Mesendoderm (in vitro differentiated cells): ENCODE results near the gene KCNMB2.
"Not testable (repeated sequence)": the region's sequence is repeated elsewhere in the genome, so short reads cannot be mapped to it uniquely, and the experiment has no call there.

ENCODE experiments used
- DNase-seq: peaks from one replicate; pipeline ENCODE4 v3.0.0; 2013
- H2AK5ac ChIP-seq: 2 replicates; pipeline ENCODE4 v1.6.1; 2013; ENCODE audit warnings: low read length, inconsistent platforms
- H2BK120ac ChIP-seq: 2 replicates; pipeline ENCODE4 v1.6.1; 2013; ENCODE audit warnings: low read depth, mild to moderate bottlenecking, low read length, moderate library complexity, mixed read lengths
- H2BK15ac ChIP-seq: replicated peaks from 2 replicates; pipeline ENCODE4 v1.6.1; 2013; ENCODE audit warnings: low read depth, mild to moderate bottlenecking, moderate library complexity
- H2BK5ac ChIP-seq: 2 replicates; pipeline ENCODE4 v1.6.1; 2013; ENCODE audit warnings: low read length, inconsistent platforms
- H3K18ac ChIP-seq: 2 replicates; pipeline ENCODE4 v1.6.1; 2013; ENCODE audit warnings: mild to moderate bottlenecking, low read length, mixed read lengths
- H3K23ac ChIP-seq: one replicate; pipeline ENCODE4 v1.6.1; 2013; ENCODE audit warnings: low read length
- H3K27ac ChIP-seq: 2 replicates; pipeline ENCODE4 v1.5.1; 2013; ENCODE audit warnings: low read depth, mild to moderate bottlenecking, inconsistent platforms, low read length, moderate library complexity
- H3K27me3 ChIP-seq: 2 replicates; pipeline ENCODE4 v1.6.1; 2013; ENCODE audit warnings: low read length, control low read depth, mild to moderate bottlenecking, inconsistent platforms; ENCODE audit not compliant: insufficient read depth, poor library complexity
- H3K36me3 ChIP-seq: 2 replicates; pipeline ENCODE4 v1.6.1; 2013; ENCODE audit warnings: low read length, inconsistent platforms; ENCODE audit not compliant: control insufficient read depth, insufficient read depth
- H3K4ac ChIP-seq: one replicate; pipeline ENCODE4 v1.6.1; 2013; ENCODE audit warnings: low read depth, mild to moderate bottlenecking, low read length, moderate library complexity
- H3K4me1 ChIP-seq: 2 replicates; pipeline ENCODE4 v1.6.1; 2013; ENCODE audit warnings: low read depth, low read length, inconsistent platforms; ENCODE audit not compliant: control insufficient read depth
- H3K4me2 ChIP-seq: 2 replicates; pipeline ENCODE4 v1.6.1; 2013; ENCODE audit warnings: low read length
- H3K4me3 ChIP-seq: 2 replicates; pipeline ENCODE4 v1.5.1; 2013; ENCODE audit warnings: mild to moderate bottlenecking, low read length
- H3K56ac ChIP-seq: one replicate; pipeline ENCODE4 v1.6.1; 2013; ENCODE audit warnings: low read length
- H3K79me1 ChIP-seq: 2 replicates; pipeline ENCODE4 v1.6.1; 2013; ENCODE audit warnings: low read length, inconsistent platforms
- H3K79me2 ChIP-seq: 2 replicates; pipeline ENCODE4 v1.6.1; 2013; ENCODE audit warnings: mild to moderate bottlenecking, low read length; ENCODE audit not compliant: control insufficient read depth, insufficient read depth
- H3K9ac ChIP-seq: 2 replicates; pipeline ENCODE4 v1.6.1; 2013; ENCODE audit warnings: low read length, inconsistent platforms
- H4K5ac ChIP-seq: one replicate; pipeline ENCODE4 v1.6.1; 2013; ENCODE audit warnings: low read length
- H4K8ac ChIP-seq: one replicate; pipeline ENCODE4 v1.6.1; 2013; ENCODE audit warnings: low read depth, mild to moderate bottlenecking, control low read depth, low read length, moderate library complexity
- WGBS: extraction: QIAGEN DNeasy Blood & Tissue Kit; methylation state at CpG from one replicate; pipeline ENCODE4 v1.1.7; 2013; ENCODE audit warnings: low lambda C conversion rate, missing lambda C conversion rate; ENCODE audit not compliant: insufficient coverage; ENCODE audit errors: extremely low coverage; 5-methylcytosine and 5-hydroxymethylcytosine counted together

The KCNMB2 gene

GRCh38 chr3:178851564-178851963, 315.3 kb downstream of the KCNMB2 start:
- no peak overlapping the region for H3K4me3 ChIP-seq
- no peak overlapping the region for H3K4me2 ChIP-seq
- no peaks in the 10 kb centered on the region for H3K79me2 ChIP-seq
- no peak overlapping the region for H3K23ac ChIP-seq
- H3K9ac ChIP-seq, result no peak overlapping the region
- H2BK15ac ChIP-seq, result no peak overlapping the region
- H2BK120ac ChIP-seq, result no peak overlapping the region
- no peaks in the 10 kb centered on the region for H3K4me1 ChIP-seq
- WGBS, result no CpG with 5 or more reads among the region's 1 CpG
- H2AK5ac ChIP-seq, result no peak overlapping the region
- H4K5ac ChIP-seq, result no peak overlapping the region
- no peak overlapping the region for H4K8ac ChIP-seq
- no peak overlapping the region for H3K56ac ChIP-seq
- no peaks in the 10 kb centered on the region for H3K27me3 ChIP-seq
- no peak for DNase-seq
- H3K79me1 ChIP-seq, result no peaks in the 10 kb centered on the region
- no peak overlapping the region for H3K18ac ChIP-seq
- H2BK5ac ChIP-seq, result no peak overlapping the region
- no peaks in the 10 kb centered on the region for H3K36me3 ChIP-seq
- H3K4ac ChIP-seq, result no peak overlapping the region
- H3K27ac ChIP-seq, result no peak overlapping the region

- H3K4me3 ChIP-seq, result no peak overlapping the region
- no peaks in the 10 kb centered on the region for H3K27me3 ChIP-seq
- no peak overlapping the region for H4K5ac ChIP-seq
- H3K27ac ChIP-seq, result no peak overlapping the region
- no peak overlapping the region for H4K8ac ChIP-seq
- no peak overlapping the region for H2BK5ac ChIP-seq
- no peak overlapping the region for H3K18ac ChIP-seq
- no peak overlapping the region for H3K9ac ChIP-seq
- H3K56ac ChIP-seq, result no peak overlapping the region
- H3K23ac ChIP-seq, result no peak overlapping the region
- DNase-seq, result no peak
- no peaks in the 10 kb centered on the region for H3K4me1 ChIP-seq
- no peak overlapping the region for H3K4ac ChIP-seq
- H2AK5ac ChIP-seq, result no peak overlapping the region
- WGBS, result no CpG with 5 or more reads among the region's 2 CpGs
- no peak overlapping the region for H2BK15ac ChIP-seq
- H2BK120ac ChIP-seq, result no peak overlapping the region
- no peak overlapping the region for H3K4me2 ChIP-seq
- no peaks in the 10 kb centered on the region for H3K79me1 ChIP-seq
- H3K79me2 ChIP-seq, result no peaks in the 10 kb centered on the region
- H3K36me3 ChIP-seq, result no peaks in the 10 kb centered on the region
These were observed 320.6 kb downstream of the KCNMB2 start for GRCh38 chr3:178856804-178857203.

- no peak overlapping the region for H4K5ac ChIP-seq
- H3K56ac ChIP-seq, result no peak overlapping the region
- H3K4me1 ChIP-seq, result no peaks in the 10 kb centered on the region
- H4K8ac ChIP-seq, result no peak overlapping the region
- H3K27me3 ChIP-seq, result no peaks in the 10 kb centered on the region
- H2AK5ac ChIP-seq, result no peak overlapping the region
- H3K4ac ChIP-seq, result no peak overlapping the region
- no peak overlapping the region for H2BK120ac ChIP-seq
- no peaks in the 10 kb centered on the region for H3K79me2 ChIP-seq
- no peak overlapping the region for H3K23ac ChIP-seq
- H3K18ac ChIP-seq, result no peak overlapping the region
- no peak overlapping the region for H3K4me2 ChIP-seq
- H3K4me3 ChIP-seq, result no peak overlapping the region
- WGBS, result no CpG with 5 or more reads among the region's 3 CpGs
- H3K27ac ChIP-seq, result no peak overlapping the region
- no peaks in the 10 kb centered on the region for H3K36me3 ChIP-seq
- H3K9ac ChIP-seq, result no peak overlapping the region
- DNase-seq, result no peak
- H2BK5ac ChIP-seq, result no peak overlapping the region
- H2BK15ac ChIP-seq, result peak overlapping the region; percentile 6
- no peaks in the 10 kb centered on the region for H3K79me1 ChIP-seq
These were observed 323.1 kb downstream of the KCNMB2 start for GRCh38 chr3:178859386-178859785.

- H3K79me2 ChIP-seq, H3K4me3 ChIP-seq, H3K27ac ChIP-seq, H3K18ac ChIP-seq, H2AK5ac ChIP-seq, H4K8ac ChIP-seq, H2BK15ac ChIP-seq, H4K5ac ChIP-seq, H3K9ac ChIP-seq, H3K4me2 ChIP-seq, H3K36me3 ChIP-seq, H3K27me3 ChIP-seq, H2BK5ac ChIP-seq, H3K23ac ChIP-seq, H3K4me1 ChIP-seq, H3K4ac ChIP-seq, H3K79me1 ChIP-seq, H2BK120ac ChIP-seq, DNase-seq: not testable (repeated sequence)
- peak overlapping the region; percentile 78 for H3K56ac ChIP-seq
- WGBS, result no CpG with 5 or more reads among the region's 29 CpGs
These were observed 323.7 kb downstream of the KCNMB2 start for GRCh38 chr3:178859900-178860436.

- Histone ChIP-seq H3K27me3 (no peaks in the 10 kb centered on the region), H3K18ac (no peak overlapping the region)
- WGBS, result no CpG with 5 or more reads among the region's 2 CpGs
These were observed 332.4 kb downstream of the KCNMB2 start for GRCh38 chr3:178868681-178869080.

GRCh38 chr3:178870085-178870484, 333.8 kb downstream of the KCNMB2 start:
- Histone ChIP-seq H3K4ac (no peak overlapping the region), H3K27ac (no peak overlapping the region), H2BK120ac (no peak overlapping the region), H3K4me2 (no peak overlapping the region), H3K9ac (no peak overlapping the region), H3K79me1 (no peaks in the 10 kb centered on the region), H3K36me3 (no peaks in the 10 kb centered on the region), H3K56ac (no peak overlapping the region), H3K4me1 (no peaks in the 10 kb centered on the region), H3K23ac (no peak overlapping the region), H4K5ac (no peak overlapping the region), H2BK15ac (no peak overlapping the region), H2BK5ac (no peak overlapping the region), H3K27me3 (no peaks in the 10 kb centered on the region), H4K8ac (no peak overlapping the region), H3K79me2 (no peaks in the 10 kb centered on the region), H3K4me3 (no peak overlapping the region), H3K18ac (no peak overlapping the region), H2AK5ac (no peak overlapping the region)
- DNase-seq, result no peak

More at GRCh38 chr3:178868681-178869080, 332.4 kb downstream of the KCNMB2 start:
- Histone ChIP-seq H2BK5ac (no peak overlapping the region), H3K36me3 (no peaks in the 10 kb centered on the region), H2BK120ac (no peak overlapping the region), H3K23ac (no peak overlapping the region), H3K79me1 (no peaks in the 10 kb centered on the region), H3K4me2 (no peak overlapping the region), H3K4me1 (no peaks in the 10 kb centered on the region), H2BK15ac (no peak overlapping the region), H3K4me3 (no peak overlapping the region), H3K79me2 (no peaks in the 10 kb centered on the region), H4K8ac (no peak overlapping the region), H2AK5ac (no peak overlapping the region), H3K4ac (no peak overlapping the region), H3K27ac (no peak overlapping the region), H4K5ac (no peak overlapping the region), H3K56ac (no peak overlapping the region), H3K9ac (no peak overlapping the region)
- no peak for DNase-seq
